GM13976 (cell line): Measurements from ENCODE around the gene HMGXB4.

ENCODE experiments used
- DNase-seq: peaks from one replicate; pipeline ENCODE4 v3.0.0; 2012; ENCODE audit warnings: low spot score
- CTCF ChIP-seq: IDR thresholded peaks from 2 replicates; pipeline ENCODE4 v1.5.1; 2012; ENCODE audit warnings: borderline replicate concordance, mild to moderate bottlenecking; ENCODE audit not compliant: insufficient read depth; ENCODE audit errors: extremely low read depth, missing control alignments, control extremely low read depth
- in situ Hi-C: fragments of 300-500 bp; cut with MboI; formaldehyde crosslinking; loops from one replicate; pipeline ENCODE4 v1.12.0; 2022; ENCODE audit warnings: low sequenced_read_pairs, mixed read lengths, inconsistent platforms; ENCODE audit not compliant: unreplicated experiment

The HMGXB4 gene

GRCh38 chr22:35299673-35300499 is 42.6 kb downstream of the HMGXB4 start, which contains the start of gene TOM1:
TSS of gene TOM1 (plus strand) at chr22:35299894. CDS start at chr22:35299929, 35 bp downstream.
- peak; percentile 96 for DNase-seq
- TF ChIP-seq CTCF = no peak
- in situ Hi-C loops = no loop called here

- in situ Hi-C loops = no loop called here
- no peak for TF ChIP-seq CTCF
- DNase-seq = no peak
These were observed 44.1 kb downstream of the HMGXB4 start for GRCh38 chr22:35301372-35301874.

- DNase-seq = no peak
- in situ Hi-C loops = no loop called here
- no peak for TF ChIP-seq CTCF
These were observed 45.8 kb downstream of the HMGXB4 start for GRCh38 chr22:35303029-35303624.

GRCh38 chr22:35305525-35306070 is 48.3 kb downstream of the HMGXB4 start:
- no peak for DNase-seq
- no peak for TF ChIP-seq CTCF
- in situ Hi-C loops = no loop called here

- in situ Hi-C loops = no loop called here
- no peak for DNase-seq
- TF ChIP-seq CTCF = no peak
These were observed 49.2 kb downstream of the HMGXB4 start for GRCh38 chr22:35306350-35306967.

- no peak for TF ChIP-seq CTCF
- no peak for DNase-seq
- in situ Hi-C loops = no loop called here
These were observed 50.1 kb downstream of the HMGXB4 start for GRCh38 chr22:35307372-35307771.
